Pancreas (tissue), 10 donors: Measurements from ENCODE around the gene ARFGEF3. TPM values are rescaled to one million over a fixed set of nuclear protein-coding genes. Genes with fewer than 3 reads are reported as not detected.
"Not testable (repeated sequence)": the region's sequence is repeated elsewhere in the genome, so short reads cannot be mapped to it uniquely, and the experiment has no call there.

ENCODE experiments used
- ATAC-seq, 4 donors: fragments of 200-7000 bp; cut with Tn5 transposase; one replicate each; pipeline versions ENCODE4 v1.8.0 to v1.9.1; 2020; ENCODE audit warnings: mild to moderate bottlenecking in 4 of 4, moderate library complexity in 4 of 4
- DNase-seq, 6 donors: peaks; one replicate each; pipeline ENCODE4 v3.0.0-alpha.2; 2020
- FAIRE-seq: peaks from 2 replicates; lab custom pipeline; 2012; peaks lifted over from hg19 to GRCh38; lab: Jason Lieb, UNC
- H3K27ac ChIP-seq, 4 donors: fragments of 200-600 bp; sonication (generic); 1 replicate in 3 of 4; 2 replicates in 1 of 4; pipeline versions ENCODE4 v1.5.0 to v1.8.0; 2020
- H3K27me3 ChIP-seq, 4 donors: fragments of 200-600 bp; one replicate each; pipeline ENCODE4 v1.8.0; 2021
- H3K36me3 ChIP-seq, 3 donors: fragments of 200-600 bp; sonication (generic) in 1 of 3; one replicate each; pipeline versions ENCODE4 v1.5.0 to v1.8.0; 2020 to 2021
- H3K4me1 ChIP-seq, 3 donors: fragments of 200-600 bp; one replicate each; pipeline ENCODE4 v1.8.0; 2021
- H3K4me3 ChIP-seq, 4 donors: fragments of 200-600 bp; sonication (generic) in 2 of 4; one replicate each; pipeline versions ENCODE4 v1.5.0 to v1.8.0; 2020 to 2021
- H3K9me3 ChIP-seq, 4 donors: fragments of 200-600 bp; one replicate each; pipeline ENCODE4 v1.8.0; 2021
- WGBS, 2 donors: extraction: QIAGEN DNeasy Blood & Tissue Kit; methylation state at CpG; one replicate each; pipeline ENCODE4 v1.1.7; 2013; 5-methylcytosine and 5-hydroxymethylcytosine counted together
- intact Hi-C, 3 donors: fragments of 100-400 bp; cut with DNase I; formaldehyde crosslinking; loops; one replicate each; pipeline versions ENCODE4 v1.11.1 to v1.14.2; 2022
- polyA plus RNA-seq, 2 donors: library from polyadenylated mRNA; stranded (reverse); fragments of 200-250 nt; gene quantifications; one replicate each; pipeline ENCODE4 v1.2.3, GENCODE V29; 2013
- total RNA-seq, 6 donors: library from RNA; stranded (reverse); fragmentation: NEBNext Ultra II Directional in 4 of 6; extraction: Animal tissue kit (Norgen Biotek cat#: 25700) in 4 of 6; gene quantifications; one replicate each; pipeline versions ENCODE4 v1.2.1 to v1.2.4, GENCODE V29; 2021 to 2023
- TF ChIP-seq, protein P1 (sequence below), 4 donors: fragments of 200-600 bp; sonication (generic) in 3 of 4; IDR thresholded peaks; one replicate each; pipeline versions ENCODE4 v1.5.0 to v1.8.0; 2021; ENCODE audit warnings: antibody characterized with exemption in 4 of 4
- donor health status: healthy with polysubstance abuse.
- donor health status: DM: no; HTN: no; CAD: no; lungs with moderate emphysema.
- donor health status: DM: no; HTN: no; CAD: no.
- donor health status: control.
- donor health status: control.
- donor health status: Bipolar disorder and iron deficiency.
- donor health status: DM: yes; HTN: yes; CAD: no.
- donor health status: DM: no; HTN: no; CAD: no.
- donor health status: DM: no; HTN: no; CAD: no.
- donor health status: DM: yes; HTN: yes; CAD: no.

The ARFGEF3 gene
- total and polyA plus RNA-seq, 8 donors = 4.8 to 19.0 (median 15.7) TPM

GRCh38 chr6:138357928-138358327 is 196.2 kb downstream of the ARFGEF3 start:
- H3K4me1 ChIP-seq = no peaks in the 10 kb centered on the region
- WGBS, 2 donors = 88 to 94% methylated on average over 1 of the region's 1 CpG
- H3K27me3 ChIP-seq = no peaks in the 10 kb centered on the region
- no peak for DNase-seq
- TF ChIP-seq, protein P1, sequence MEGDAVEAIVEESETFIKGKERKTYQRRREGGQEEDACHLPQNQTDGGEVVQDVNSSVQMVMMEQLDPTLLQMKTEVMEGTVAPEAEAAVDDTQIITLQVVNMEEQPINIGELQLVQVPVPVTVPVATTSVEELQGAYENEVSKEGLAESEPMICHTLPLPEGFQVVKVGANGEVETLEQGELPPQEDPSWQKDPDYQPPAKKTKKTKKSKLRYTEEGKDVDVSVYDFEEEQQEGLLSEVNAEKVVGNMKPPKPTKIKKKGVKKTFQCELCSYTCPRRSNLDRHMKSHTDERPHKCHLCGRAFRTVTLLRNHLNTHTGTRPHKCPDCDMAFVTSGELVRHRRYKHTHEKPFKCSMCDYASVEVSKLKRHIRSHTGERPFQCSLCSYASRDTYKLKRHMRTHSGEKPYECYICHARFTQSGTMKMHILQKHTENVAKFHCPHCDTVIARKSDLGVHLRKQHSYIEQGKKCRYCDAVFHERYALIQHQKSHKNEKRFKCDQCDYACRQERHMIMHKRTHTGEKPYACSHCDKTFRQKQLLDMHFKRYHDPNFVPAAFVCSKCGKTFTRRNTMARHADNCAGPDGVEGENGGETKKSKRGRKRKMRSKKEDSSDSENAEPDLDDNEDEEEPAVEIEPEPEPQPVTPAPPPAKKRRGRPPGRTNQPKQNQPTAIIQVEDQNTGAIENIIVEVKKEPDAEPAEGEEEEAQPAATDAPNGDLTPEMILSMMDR (IDR thresholded peaks at IDR 0.05) = no peak
- ATAC-seq = no peak
- H3K4me3 ChIP-seq = no peak overlapping the region
- intact Hi-C loops = no loop called here
- FAIRE-seq = no peak
- H3K36me3 ChIP-seq = no peaks in the 10 kb centered on the region
- no peak overlapping the region for H3K27ac ChIP-seq
- H3K9me3 ChIP-seq = no peaks in the 10 kb centered on the region

DNA sequence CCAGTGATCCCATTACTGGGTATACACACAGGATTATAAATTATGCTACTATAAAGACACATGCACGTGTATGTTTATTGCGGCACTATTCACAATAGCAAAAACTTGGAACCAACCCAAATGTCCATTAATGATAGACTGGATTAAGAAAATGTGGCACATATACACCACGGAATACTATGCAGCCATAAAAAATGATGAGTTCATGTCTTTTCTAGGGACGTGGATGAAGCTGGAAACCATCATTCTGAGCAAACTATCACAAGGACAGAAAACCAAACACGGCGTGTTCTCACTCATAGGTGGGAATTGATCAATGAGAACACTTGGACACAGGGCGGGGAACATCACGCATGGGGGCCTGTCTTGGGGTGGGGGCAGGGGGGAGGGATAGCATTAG is 206.9 kb downstream of the ARFGEF3 start:
- intact Hi-C loops, H3K27me3 ChIP-seq, H3K4me3 ChIP-seq, H3K36me3 ChIP-seq, H3K27ac ChIP-seq, H3K4me1 ChIP-seq, H3K9me3 ChIP-seq, DNase-seq, FAIRE-seq, ATAC-seq: not testable (repeated sequence)
- 92 to 95% methylated on average over 8 of the region's 8 CpGs for WGBS, 2 donors

GRCh38 chr6:138370631-138371451 is 209.1 kb downstream of the ARFGEF3 start:
- Histone ChIP-seq H3K36me3 (no peaks in the 10 kb centered on the region), H3K4me1 (peaks cover 3 to 10% (median 5%) of the 10 kb centered on the region in 3 donors), H3K27me3 (no peaks in the 10 kb centered on the region), H3K4me3 (no peak overlapping the region), H3K9me3 (no peaks in the 10 kb centered on the region), H3K27ac (no peak overlapping the region)
- intact Hi-C loops = no loop called here
- TF ChIP-seq, protein P1 (IDR thresholded peaks at IDR 0.05) = no peak
- peak in 3 of 4 donors; percentile 20 to 69 (median 28) for ATAC-seq
- no peak for DNase-seq
- FAIRE-seq = no peak
- 50 to 54% methylated on average over 9 of the region's 9 CpGs for WGBS, 2 donors

GRCh38 chr6:138371452-138371711 is 209.6 kb downstream of the ARFGEF3 start:
- H3K27me3 ChIP-seq = no peaks in the 10 kb centered on the region
- no peaks in the 10 kb centered on the region for H3K36me3 ChIP-seq
- FAIRE-seq (no peak), ATAC-seq (peak in 1 of 4 donors; percentile 34), DNase-seq (no peak)
- no peak overlapping the region for H3K27ac ChIP-seq
- TF ChIP-seq, protein P1 (IDR thresholded peaks at IDR 0.05) = no peak
- 11 to 17% methylated on average over 3 of the region's 3 CpGs for WGBS, 2 donors
- no peaks in the 10 kb centered on the region for H3K9me3 ChIP-seq
- peaks cover 3 to 10% (median 5%) of the 10 kb centered on the region in 3 donors for H3K4me1 ChIP-seq
- intact Hi-C loops = no loop called here
- no peak overlapping the region for H3K4me3 ChIP-seq

GRCh38 chr6:138371720-138372119 is 210.0 kb downstream of the ARFGEF3 start:
- FAIRE-seq (no peak), DNase-seq (no peak), ATAC-seq (peak in 3 of 4 donors; percentile 34 to 67 (median 46))
- WGBS, 2 donors = 22 to 30% methylated on average over 3 of the region's 3 CpGs
- intact Hi-C loops = no loop called here
- Histone ChIP-seq H3K4me1 (peaks cover 3 to 10% (median 5%) of the 10 kb centered on the region in 3 donors), H3K27ac (no peak overlapping the region), H3K27me3 (no peaks in the 10 kb centered on the region), H3K4me3 (no peak overlapping the region), H3K9me3 (no peaks in the 10 kb centered on the region), H3K36me3 (no peaks in the 10 kb centered on the region)
- TF ChIP-seq, protein P1 (IDR thresholded peaks at IDR 0.05) = no peak
